ENCODE measurements around the gene PSAPL1. TPM values are rescaled to one million over a fixed set of nuclear protein-coding genes. Genes with fewer than 3 reads are reported as not detected.

PSAPL1 gene
- total RNA-seq, 1 experiment from 2014 or later = not detected

- peaks cover 46% of the 10 kb centered on the region for H3K4me1 Mint-ChIP-seq
- H3K4me3 Mint-ChIP-seq = no peak overlapping the region
- H3K36me3 Mint-ChIP-seq = no peaks in the 10 kb centered on the region
- TF ChIP-seq ZBTB43 (CRISPR knock-in tag; IDR thresholded peaks at IDR 0.05) = no peak
- no peak for TF ChIP-seq RELA (CRISPR knock-in tag; IDR thresholded peaks at IDR 0.05; ENCODE audit: borderline replicate concordance)
- no peak for TF ChIP-seq ZNF121 (CRISPR knock-in tag; IDR thresholded peaks at IDR 0.05)
- no peak for TF ChIP-seq ZNF232 (CRISPR knock-in tag; IDR thresholded peaks at IDR 0.05)
- TF ChIP-seq SP1 (CRISPR knock-in tag; conservative IDR thresholded peaks at IDR 0.05) = no peak
- no peak for TF ChIP-seq ZMAT4 (CRISPR knock-in tag; IDR thresholded peaks at IDR 0.05)
- no peak for TF ChIP-seq ATF6 (CRISPR knock-in tag; IDR thresholded peaks at IDR 0.05)
- TF ChIP-seq ZNF396 (CRISPR knock-in tag; IDR thresholded peaks at IDR 0.05; ENCODE audit: borderline replicate concordance) = no peak
- no peak for TF ChIP-seq NFYB (CRISPR knock-in tag; conservative IDR thresholded peaks at IDR 0.05; ENCODE audit: low read depth)
- ATAC-seq = no peak
- CTCF ChIA-PET = interaction anchor here (1.0 kb wide), 1 partner anchor 230 kb away, joined by 3 read pairs; no protein-coding TSS in a partner anchor
- H3K9me3 Mint-ChIP-seq = no peaks in the 10 kb centered on the region
- H3K27ac Mint-ChIP-seq = peak overlapping the region; percentile 33; the same call in 1 of the 2 replicates
- POLR2A ChIA-PET = interaction anchor here (1.1 kb wide), 1 partner anchor 19 kb away, joined by 3 read pairs; no protein-coding TSS in a partner anchor
- peaks cover 2% of the 10 kb centered on the region; the same call in 1 of the 2 replicates for H3K27me3 Mint-ChIP-seq (ENCODE audit: low read depth)
- peak; percentile 7 for DNase-seq (ENCODE audit: low spot score)
Observed at GRCh38 chr4:7430965-7431695, 3.6 kb downstream of the PSAPL1 start.

- DNase-seq (ENCODE audit: low spot score) = peak; percentile 63
- POLR2A ChIA-PET = no interaction called here
Observed at GRCh38 chr4:7430368-7430964, 4.3 kb downstream of the PSAPL1 start.

More at GRCh38 chr4:7430368-7430964, 4.3 kb downstream of the PSAPL1 start:
- Mint-ChIP-seq H3K4me1 (peaks cover 43% of the 10 kb centered on the region), H3K4me3 (no peak overlapping the region), H3K27me3 (ENCODE audit: low read depth) (peaks cover 2% of the 10 kb centered on the region; the same call in 1 of the 2 replicates), H3K9me3 (no peaks in the 10 kb centered on the region), H3K36me3 (no peaks in the 10 kb centered on the region), H3K27ac (peak overlapping the region; percentile 33; the same call in 1 of the 2 replicates)
- peak; percentile 63 for ATAC-seq
- CTCF ChIA-PET = no interaction called here
- TF ChIP-seq ZNF671 (CRISPR knock-in tag; IDR thresholded peaks at IDR 0.05) (no peak), ATF1 (CRISPR knock-in tag; IDR thresholded peaks at IDR 0.05) (no peak), ARID4B (CRISPR knock-in tag; IDR thresholded peaks at IDR 0.05; ENCODE audit: borderline replicate concordance) (no peak), FOXP1 (CRISPR knock-in tag; IDR thresholded peaks at IDR 0.05; ENCODE audit: borderline replicate concordance) (no peak), ZNF423 (CRISPR knock-in tag; IDR thresholded peaks at IDR 0.05) (peak; percentile 55; the same call in 1 of the 2 replicates), ZNF263 (CRISPR knock-in tag; IDR thresholded peaks at IDR 0.05; ENCODE audit: low read depth) (peak; percentile 72), ATF6 (CRISPR knock-in tag; IDR thresholded peaks at IDR 0.05) (no peak), HMGXB4 (CRISPR knock-in tag; IDR thresholded peaks at IDR 0.05) (no peak)
